Measurements from ENCODE around the gene GRM1. TPM values are rescaled to one million over a fixed set of nuclear protein-coding genes. Genes with fewer than 3 reads are reported as not detected.

GRM1 gene
- polyA plus RNA-seq, 3 donors = not detected

- Histone ChIP-seq H3K79me2 (ENCODE audit: insufficient read depth, low read length) (no peaks in the 10 kb centered on the region), H3K9ac (ENCODE audit: insufficient read depth, low read length, poor library complexity, severe bottlenecking) (no peak overlapping the region), H3K27me3 (ENCODE audit: control insufficient read depth in 2 of 2, insufficient read depth in 2 of 2, low read length in 2 of 2) (no peaks in the 10 kb centered on the region), H2AFZ (ENCODE audit: insufficient read depth, low read depth, low read length, poor library complexity, severe bottlenecking) (no peak overlapping the region), H3K27ac (ENCODE audit: low read depth in 1 of 2, low read length in 2 of 2) (no peak overlapping the region), H3K4me2 (replicated peaks; ENCODE audit: extremely low read depth, low read length, poor library complexity, severe bottlenecking) (peak overlapping the region; percentile 7), H3K36me3 (replicated peaks in 1 of 2; ENCODE audit: control insufficient read depth in 1 of 2, insufficient read depth in 2 of 2, low read length in 2 of 2) (no peaks in the 10 kb centered on the region), H3K4me3 (replicated peaks in 1 of 3; ENCODE audit: low read depth in 2 of 3, low read length in 3 of 3) (no peak overlapping the region), H3K4me1 (ENCODE audit: control insufficient read depth in 1 of 2, insufficient read depth in 2 of 2, low read length in 2 of 2) (peaks cover 10 to 11% of the 10 kb centered on the region in 2 donors), H4K20me1 (ENCODE audit: insufficient read depth, low read length) (no peaks in the 10 kb centered on the region), H3K9me3 (replicated peaks in 1 of 2; ENCODE audit: control insufficient read depth in 1 of 2, insufficient read depth in 1 of 2, low read length in 2 of 2) (no peaks in the 10 kb centered on the region)
- peaks cover 24% of the 10 kb centered on the region for H3K4me1 Mint-ChIP-seq
- no peaks in the 10 kb centered on the region for H3K36me3 Mint-ChIP-seq
- no peak for DNase-seq
- TF ChIP-seq CTCF (IDR thresholded peaks at IDR 0.05) = no peak
- intact Hi-C loops (cut with micrococcal nuclease) = loop anchor here in 1 of 2 donors (5.0 kb wide), 1 partner anchor 67 kb away; no protein-coding TSS in a partner anchor
- WGBS (ENCODE audit: insufficient coverage) = no CpG with 5 or more reads among the region's 2 CpGs
- H3K9me3 Mint-ChIP-seq = peaks cover 0 to 6% (median 2%) of the 10 kb centered on the region in 7 donors
- no peak overlapping the region for H3K4me3 Mint-ChIP-seq
- H3K27ac Mint-ChIP-seq = peak overlapping the region in 6 of 7 donors; percentile 4 to 81 (median 64)
- H3K27me3 Mint-ChIP-seq (ENCODE audit: low read depth in 3 of 3) = peaks cover 0 to 3% (median 1%) of the 10 kb centered on the region in 3 donors
These were observed 261.7 kb downstream of the GRM1 start for GRCh38 chr6:146290589-146290901.

GRCh38 chr6:146292506-146292905, 263.6 kb downstream of the GRM1 start:
- Histone ChIP-seq H3K4me2 (replicated peaks; ENCODE audit: extremely low read depth, low read length, poor library complexity, severe bottlenecking) (no peak overlapping the region), H3K27ac (ENCODE audit: low read depth in 1 of 2, low read length in 2 of 2) (no peak overlapping the region), H4K20me1 (ENCODE audit: insufficient read depth, low read length) (no peaks in the 10 kb centered on the region), H2AFZ (ENCODE audit: insufficient read depth, low read depth, low read length, poor library complexity, severe bottlenecking) (no peak overlapping the region), H3K36me3 (replicated peaks in 1 of 2; ENCODE audit: control insufficient read depth in 1 of 2, insufficient read depth in 2 of 2, low read length in 2 of 2) (no peaks in the 10 kb centered on the region), H3K9ac (ENCODE audit: insufficient read depth, low read length, poor library complexity, severe bottlenecking) (no peak overlapping the region), H3K9me3 (replicated peaks in 1 of 2; ENCODE audit: control insufficient read depth in 1 of 2, insufficient read depth in 1 of 2, low read length in 2 of 2) (no peaks in the 10 kb centered on the region), H3K4me1 (ENCODE audit: control insufficient read depth in 1 of 2, insufficient read depth in 2 of 2, low read length in 2 of 2) (peaks cover 10 to 11% of the 10 kb centered on the region in 2 donors), H3K79me2 (ENCODE audit: insufficient read depth, low read length) (no peaks in the 10 kb centered on the region), H3K4me3 (replicated peaks in 1 of 3; ENCODE audit: low read depth in 2 of 3, low read length in 3 of 3) (no peak overlapping the region), H3K27me3 (ENCODE audit: control insufficient read depth in 2 of 2, insufficient read depth in 2 of 2, low read length in 2 of 2) (no peaks in the 10 kb centered on the region)
- no peak for TF ChIP-seq CTCF (IDR thresholded peaks at IDR 0.05)
- H3K36me3 Mint-ChIP-seq = no peaks in the 10 kb centered on the region
- intact Hi-C loops (cut with micrococcal nuclease) = loop anchor here in 1 of 2 donors (5.0 kb wide), 1 partner anchor 65 kb away; no protein-coding TSS in a partner anchor
- H3K27ac Mint-ChIP-seq = no peak overlapping the region
- DNase-seq = no peak
- H3K27me3 Mint-ChIP-seq (ENCODE audit: low read depth in 3 of 3) = peaks cover 0 to 3% (median 1%) of the 10 kb centered on the region in 3 donors
- peaks cover 19% of the 10 kb centered on the region for H3K4me1 Mint-ChIP-seq
- no CpG with 5 or more reads among the region's 1 CpG for WGBS (ENCODE audit: insufficient coverage)
- no peak overlapping the region for H3K4me3 Mint-ChIP-seq
- peaks cover 0 to 3% (median 1%) of the 10 kb centered on the region in 7 donors for H3K9me3 Mint-ChIP-seq

All from CD14-positive monocyte (primary cell).